Right cardiac atrium (tissue), 5 donors: Measurements from ENCODE around the gene MUC16. TPM values are rescaled to one million over a fixed set of nuclear protein-coding genes. Genes with fewer than 3 reads are reported as not detected.

Experiments used
- ATAC-seq, 2 donors: fragments of 200-7000 bp; cut with Tn5 transposase; one replicate each; pipeline versions ENCODE4 v1.8.0 to v1.9.1; 2020; ENCODE audit warnings: moderate library complexity in 2 of 2, mild to moderate bottlenecking in 1 of 2
- DNase-seq, 3 donors: peaks; one replicate each; pipeline ENCODE4 v3.0.0-alpha.2; 2020
- H3K27ac ChIP-seq: one replicate; pipeline ENCODE4 v1.5.1; 2013; ENCODE audit warnings: mild to moderate bottlenecking, low read length, control low read depth, moderate library complexity
- H3K27me3 ChIP-seq: one replicate; pipeline ENCODE4 v1.6.1; 2013; ENCODE audit not compliant: control insufficient read depth, insufficient read depth
- H3K4me1 ChIP-seq: one replicate; pipeline ENCODE4 v1.6.1; 2013; ENCODE audit warnings: low read length; ENCODE audit not compliant: control insufficient read depth, insufficient read depth
- H3K4me3 ChIP-seq: one replicate; pipeline ENCODE4 v1.5.1; 2013; ENCODE audit warnings: low read length, control low read depth
- H3K9me3 ChIP-seq: one replicate; pipeline ENCODE4 v1.6.1; 2013; ENCODE audit warnings: low read length; ENCODE audit not compliant: control insufficient read depth
- WGBS: extraction: QIAGEN DNeasy Blood & Tissue Kit; methylation state at CpG from one replicate; pipeline ENCODE4 v1.1.7; 2013; 5-methylcytosine and 5-hydroxymethylcytosine counted together
- intact Hi-C, 4 donors: fragments of 100-400 bp; cut with DNase I; formaldehyde crosslinking; loops; one replicate each; pipeline versions ENCODE4 v1.11.0 to v1.14.0; 2022 to 2023
- polyA plus RNA-seq: library from polyadenylated mRNA; stranded (reverse); fragments of 200-250 nt; gene quantifications from one replicate; pipeline ENCODE4 v1.2.3, GENCODE V29; 2013
- total RNA-seq, 4 donors: library from RNA; stranded (reverse); fragmentation: NEBNext Ultra II Directional; extraction: Animal tissue kit (Norgen Biotek cat#: 25700); gene quantifications; one replicate each; pipeline ENCODE4 v1.2.1, GENCODE V29; 2021
- donor health status: healthy with polysubstance abuse.
- donor health status: DM: no; HTN: yes; CAD: no.
- donor health status: DM: no; HTN: no; CAD: no.
- donor health status: DM: no; HTN: yes; CAD: no; lungs with severe emphysema.
- donor health status: DM: yes; HTN: yes; CAD: no.

MUC16 gene
- total and polyA plus RNA-seq, 5 donors, result 0.24 to 0.37 (median 0.25) TPM; not detected in 2

- intact Hi-C loops, result no loop called here
- WGBS, result 75% methylated on average over 10 of the region's 10 CpGs
- H3K27ac ChIP-seq, result no peak overlapping the region
- no peak for ATAC-seq
- no peak for DNase-seq
- H3K4me1 ChIP-seq, result no peaks in the 10 kb centered on the region
- no peaks in the 10 kb centered on the region for H3K27me3 ChIP-seq
- no peaks in the 10 kb centered on the region for H3K9me3 ChIP-seq
- no peak overlapping the region for H3K4me3 ChIP-seq
Measured at GRCh38 chr19:9008667-9009066, 1.5 kb downstream of the MUC16 start.

DNA sequence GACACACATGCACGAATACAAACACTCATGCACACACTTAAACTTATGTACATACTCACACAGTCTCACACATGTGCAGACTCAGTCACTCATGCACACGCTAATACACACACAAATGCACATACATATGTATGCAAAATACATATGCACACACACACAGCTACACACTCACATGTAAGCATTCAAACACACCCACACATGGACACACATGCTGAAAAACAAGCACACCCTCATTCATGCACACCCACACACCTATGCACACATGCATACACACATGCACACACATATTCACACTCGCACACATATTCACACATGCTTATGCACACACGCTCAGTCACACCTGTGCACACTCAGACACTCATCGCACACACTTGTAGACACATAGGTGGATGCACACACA, 9.3 kb downstream of the MUC16 start:
- H3K4me1 ChIP-seq, result no peaks in the 10 kb centered on the region
- no peak for ATAC-seq
- intact Hi-C loops, result no loop called here
- H3K9me3 ChIP-seq, result peaks cover 2% of the 10 kb centered on the region
- whole genome bisulfite sequencing, result 88% methylated on average over 5 of the region's 5 CpGs
- no peaks in the 10 kb centered on the region for H3K27me3 ChIP-seq
- H3K27ac ChIP-seq, result no peak overlapping the region
- no peak for DNase-seq
- no peak overlapping the region for H3K4me3 ChIP-seq

GRCh38 chr19:8988204-8988603, 22.0 kb downstream of the MUC16 start:
- Histone ChIP-seq H3K9me3 (no peaks in the 10 kb centered on the region), H3K27me3 (no peaks in the 10 kb centered on the region), H3K4me1 (no peaks in the 10 kb centered on the region), H3K4me3 (no peak overlapping the region), H3K27ac (no peak overlapping the region)
- no peak for DNase-seq
- 72% methylated on average over 10 of the region's 10 CpGs for WGBS
- intact Hi-C loops, result no loop called here
- ATAC-seq, result no peak

DNA sequence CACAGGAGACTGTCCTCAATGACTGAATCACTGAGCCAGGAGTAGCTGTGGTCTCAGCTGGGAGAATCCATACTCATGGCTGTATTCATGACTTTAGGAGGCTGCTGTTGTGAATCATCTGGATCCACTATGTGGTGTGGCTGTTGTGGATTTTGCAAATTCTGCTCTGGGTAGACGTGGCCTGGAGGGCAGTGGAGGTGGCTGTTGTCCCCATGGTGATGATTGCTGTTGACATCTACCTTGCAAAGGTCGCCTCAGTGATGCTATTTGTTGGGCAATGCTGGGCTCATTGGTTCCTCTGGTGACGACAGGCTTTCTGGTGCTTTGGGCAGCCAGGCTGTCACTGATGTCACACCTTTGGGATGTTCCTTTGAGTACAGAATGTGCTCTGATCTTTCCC, 23.9 kb downstream of the MUC16 start:
- Histone ChIP-seq H3K27ac (no peak overlapping the region), H3K4me1 (no peaks in the 10 kb centered on the region), H3K4me3 (no peak overlapping the region), H3K9me3 (no peaks in the 10 kb centered on the region), H3K27me3 (no peaks in the 10 kb centered on the region)
- intact Hi-C loops, result no loop called here
- ATAC-seq (no peak), DNase-seq (no peak)
- 65% methylated on average over 3 of the region's 3 CpGs for WGBS

DNA sequence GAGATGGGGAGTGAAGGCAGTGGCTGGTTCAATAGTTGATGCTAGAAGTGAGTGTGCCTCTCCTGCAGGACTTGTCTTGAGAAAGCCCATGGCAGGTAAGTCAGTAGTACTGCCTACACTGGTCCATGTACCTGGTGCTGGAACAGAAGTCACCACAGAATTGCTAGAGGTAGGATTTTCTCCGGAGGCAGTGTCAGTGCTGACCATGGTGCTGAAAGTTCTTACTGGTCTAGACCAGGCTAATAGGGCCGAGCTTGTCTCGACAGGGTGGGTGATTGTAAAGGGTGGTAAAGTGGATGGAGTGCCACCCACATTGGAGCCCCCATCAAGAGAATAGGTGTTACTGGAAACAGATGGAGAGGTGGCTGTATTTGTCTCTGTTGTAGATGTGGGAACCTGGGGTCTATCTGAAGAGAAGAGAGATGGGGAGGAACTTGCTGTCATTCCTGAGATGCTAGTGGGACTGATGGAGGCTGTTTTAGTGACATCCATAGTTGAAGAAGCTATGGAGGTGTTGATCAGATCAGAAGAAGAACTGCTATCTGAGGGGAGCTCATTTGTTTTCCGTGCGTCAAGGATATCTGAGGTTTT, 36.6 kb downstream of the MUC16 start:
- WGBS, result 51% methylated on average over 5 of the region's 5 CpGs
- Histone ChIP-seq H3K4me3 (no peak overlapping the region), H3K9me3 (no peaks in the 10 kb centered on the region), H3K27ac (no peak overlapping the region), H3K4me1 (no peaks in the 10 kb centered on the region), H3K27me3 (no peaks in the 10 kb centered on the region)
- no peak for ATAC-seq
- intact Hi-C loops, result no loop called here
- DNase-seq, result no peak

GRCh38 chr19:8965887-8966286, 44.3 kb downstream of the MUC16 start:
- no peaks in the 10 kb centered on the region for H3K9me3 ChIP-seq
- no peak overlapping the region for H3K27ac ChIP-seq
- no peaks in the 10 kb centered on the region for H3K27me3 ChIP-seq
- intact Hi-C loops, result no loop called here
- WGBS, result 27% methylated on average over 4 of the region's 4 CpGs
- ATAC-seq (no peak), DNase-seq (no peak)
- no peaks in the 10 kb centered on the region for H3K4me1 ChIP-seq
- no peak overlapping the region for H3K4me3 ChIP-seq

Other genes with a start within 250 kb of the MUC16 start
- gene ZNF558, start 178.1 kb downstream of the MUC16 start, total RNA-seq, result 10 to 100 TPM; 13.6 to 15.1 (median 14.6) TPM
- 7.2 TPM for gene ZNF558, start 178.1 kb downstream of the MUC16 start, polyA plus RNA-seq
- gene MBD3L1, start 178.0 kb downstream of the MUC16 start, total RNA-seq, result not detected
- gene MBD3L1, start 178.0 kb downstream of the MUC16 start, polyA plus RNA-seq, result not detected
- not detected for gene OR1M1, start 76.7 kb upstream of the MUC16 start, total RNA-seq
- not detected for gene OR1M1, start 76.7 kb upstream of the MUC16 start, polyA plus RNA-seq
- not detected for gene OR7G2, start 97.1 kb upstream of the MUC16 start, total RNA-seq
- not detected for gene OR7G2, start 97.1 kb upstream of the MUC16 start, polyA plus RNA-seq
- not detected for gene OR7G1, start 105.4 kb upstream of the MUC16 start, total RNA-seq
- gene OR7G1, start 105.4 kb upstream of the MUC16 start, polyA plus RNA-seq, result not detected
- not detected for gene OR7G3, start 116.5 kb upstream of the MUC16 start, total RNA-seq
- gene OR7G3, start 116.5 kb upstream of the MUC16 start, polyA plus RNA-seq, result not detected
- 10 to 100 TPM; 12.7 to 17.6 (median 14.8) TPM for gene ZNF317, start 130.0 kb upstream of the MUC16 start, total RNA-seq
- gene ZNF317, start 130.0 kb upstream of the MUC16 start, polyA plus RNA-seq, result 14.8 TPM
- under 1 TPM in 3 of 4 donors, not detected in 1; 0.09 to 0.44 (median 0.11) TPM for gene OR7D2, start 168.6 kb upstream of the MUC16 start, total RNA-seq
- gene OR7D2, start 168.6 kb upstream of the MUC16 start, polyA plus RNA-seq, result not detected
- gene OR7D4, start 209.2 kb upstream of the MUC16 start, total RNA-seq, result not detected
- not detected for gene OR7D4, start 209.2 kb upstream of the MUC16 start, polyA plus RNA-seq
- gene OR7E24, start 240.5 kb upstream of the MUC16 start, total RNA-seq, result not detected
- not detected for gene OR7E24, start 240.5 kb upstream of the MUC16 start, polyA plus RNA-seq